NCI-H2171 (cell line): Measurements from ENCODE around the gene DMAP1.

Experiments
- DNase-seq: peaks from one replicate; lab custom pipeline; 2025; lab: John Stamatoyannopoulos, UW

The DMAP1 gene

GRCh38 chr1:44228218-44228617 lies 14.9 kb downstream of the DMAP1 start:
- DNase-seq = no peak

- DNase-seq = no peak
Measured at GRCh38 chr1:44229435-44230167, 16.3 kb downstream of the DMAP1 start.

- no peak for DNase-seq
Measured at GRCh38 chr1:44230796-44231195, 17.5 kb downstream of the DMAP1 start.

- no peak for DNase-seq
Measured at GRCh38 chr1:44233593-44233992, 20.3 kb downstream of the DMAP1 start.

GRCh38 chr1:44235808-44236207 lies 22.5 kb downstream of the DMAP1 start:
- DNase-seq = no peak

- DNase-seq = no peak
Measured at GRCh38 chr1:44236490-44237272, 23.4 kb downstream of the DMAP1 start.

- no peak for DNase-seq
Measured at GRCh38 chr1:44237721-44238457, 24.6 kb downstream of the DMAP1 start.

GRCh38 chr1:44238660-44239059 lies 25.4 kb downstream of the DMAP1 start:
- no peak for DNase-seq

GRCh38 chr1:44239331-44239960 lies 26.2 kb downstream of the DMAP1 start:
- DNase-seq = no peak

GRCh38 chr1:44239961-44240371 lies 26.7 kb downstream of the DMAP1 start:
- DNase-seq = no peak

- no peak for DNase-seq
Measured at GRCh38 chr1:44240802-44241671, 27.8 kb downstream of the DMAP1 start.

- DNase-seq = no peak
Measured at GRCh38 chr1:44242746-44243145, 29.5 kb downstream of the DMAP1 start.

GRCh38 chr1:44243782-44244495 lies 30.7 kb downstream of the DMAP1 start:
- no peak for DNase-seq

GRCh38 chr1:44244986-44245385 lies 31.7 kb downstream of the DMAP1 start:
- DNase-seq = no peak

GRCh38 chr1:44246806-44247205 lies 33.5 kb downstream of the DMAP1 start:
- no peak for DNase-seq

GRCh38 chr1:44249543-44249942 lies 36.3 kb downstream of the DMAP1 start:
- no peak for DNase-seq

- DNase-seq = no peak
Measured at GRCh38 chr1:44250068-44250781, 37.0 kb downstream of the DMAP1 start.

GRCh38 chr1:44251486-44251885 lies 38.2 kb downstream of the DMAP1 start:
- no peak for DNase-seq

GRCh38 chr1:44251989-44252671 lies 38.9 kb downstream of the DMAP1 start:
- DNase-seq = no peak
